ENCODE measurements around the gene RAB17.

DNA sequence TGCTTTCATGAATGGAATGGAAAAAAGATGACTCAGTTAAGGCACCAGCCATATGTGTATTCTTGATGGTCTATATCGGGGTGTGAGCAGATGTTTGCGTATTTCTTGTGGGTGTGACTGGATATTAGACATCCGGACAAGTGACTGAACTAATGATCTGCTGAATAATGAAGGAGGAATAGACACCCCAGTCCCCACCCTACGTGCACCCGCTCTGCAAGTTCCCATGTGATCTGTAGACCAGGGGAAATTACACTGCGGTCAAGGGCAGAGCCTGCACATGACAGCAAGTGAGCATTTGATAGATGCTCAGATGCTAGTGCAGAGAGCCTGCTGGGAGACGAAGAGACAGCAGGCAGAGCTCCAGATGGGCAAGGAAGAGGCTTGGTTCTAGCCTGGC, 36.6 kb downstream of the RAB17 start:
- TF ChIP-seq CTCF (IDR thresholded peaks at IDR 0.05) (no peak), POLR2A (IDR thresholded peaks at IDR 0.05) (no peak), POLR2AphosphoS5 (IDR thresholded peaks at IDR 0.05) (no peak), EP300 (IDR thresholded peaks at IDR 0.05) (no peak)
